Measurements from ENCODE around the gene TRAF1.
"Not testable (repeated sequence)": the region's sequence is repeated elsewhere in the genome, so short reads cannot be mapped to it uniquely, and the experiment has no call there.

Gene TRAF1, protein sequence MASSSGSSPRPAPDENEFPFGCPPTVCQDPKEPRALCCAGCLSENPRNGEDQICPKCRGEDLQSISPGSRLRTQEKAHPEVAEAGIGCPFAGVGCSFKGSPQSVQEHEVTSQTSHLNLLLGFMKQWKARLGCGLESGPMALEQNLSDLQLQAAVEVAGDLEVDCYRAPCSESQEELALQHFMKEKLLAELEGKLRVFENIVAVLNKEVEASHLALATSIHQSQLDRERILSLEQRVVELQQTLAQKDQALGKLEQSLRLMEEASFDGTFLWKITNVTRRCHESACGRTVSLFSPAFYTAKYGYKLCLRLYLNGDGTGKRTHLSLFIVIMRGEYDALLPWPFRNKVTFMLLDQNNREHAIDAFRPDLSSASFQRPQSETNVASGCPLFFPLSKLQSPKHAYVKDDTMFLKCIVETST

DNA sequence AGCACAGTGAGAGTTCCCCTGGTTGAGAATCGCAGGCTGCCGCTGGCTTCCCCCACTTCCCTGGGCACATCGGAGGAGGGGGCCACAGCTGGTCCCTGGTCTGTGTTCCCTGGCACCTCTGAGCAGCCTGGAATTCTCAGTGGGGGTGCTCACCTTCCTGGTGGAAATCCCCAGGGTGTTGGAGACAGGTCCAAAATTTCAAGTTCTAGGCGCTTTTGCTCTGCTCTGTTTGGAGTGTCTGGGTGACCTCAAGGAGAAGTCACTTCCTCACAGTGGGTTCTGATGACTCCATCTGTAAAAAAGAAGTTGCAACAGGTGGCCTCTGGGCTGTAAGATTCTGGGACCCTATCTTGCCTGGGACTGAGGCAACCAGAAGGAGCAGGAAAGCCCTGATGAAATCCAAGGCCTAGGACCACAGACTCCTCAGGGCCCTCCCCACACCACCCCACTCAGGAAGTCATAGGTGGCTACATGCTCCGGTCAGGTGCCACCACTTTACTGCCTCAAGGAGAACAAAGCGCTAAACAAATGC lies at the start of gene TRAF1:
Gene TRAF1, minus strand, starts transcription at position 400 of the 532 bp plus-strand sequence. CDS start 721 bp downstream, outside the sequence.
- peak; percentile 74 for DNase-seq

DNA sequence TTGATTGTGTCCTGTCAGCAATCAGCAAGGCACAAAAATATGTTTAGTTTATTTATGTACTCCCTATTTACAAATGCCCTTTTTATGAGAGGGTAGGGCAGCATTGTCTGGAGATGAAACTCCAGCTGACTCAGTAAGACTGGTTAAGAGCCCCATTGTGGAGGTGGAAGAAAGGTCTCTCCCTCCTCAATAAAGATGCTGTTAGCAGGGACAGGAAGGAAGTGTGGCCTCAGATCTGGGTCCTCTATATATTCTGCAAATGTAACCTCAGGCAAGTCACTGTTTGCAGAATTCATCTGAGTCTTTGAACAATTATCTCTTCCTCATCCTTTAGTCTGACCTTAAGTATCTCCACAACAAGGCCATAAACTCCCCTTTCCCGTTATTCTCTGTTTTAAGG lies 48.3 kb upstream of the TRAF1 start:
- no peak for DNase-seq

DNA sequence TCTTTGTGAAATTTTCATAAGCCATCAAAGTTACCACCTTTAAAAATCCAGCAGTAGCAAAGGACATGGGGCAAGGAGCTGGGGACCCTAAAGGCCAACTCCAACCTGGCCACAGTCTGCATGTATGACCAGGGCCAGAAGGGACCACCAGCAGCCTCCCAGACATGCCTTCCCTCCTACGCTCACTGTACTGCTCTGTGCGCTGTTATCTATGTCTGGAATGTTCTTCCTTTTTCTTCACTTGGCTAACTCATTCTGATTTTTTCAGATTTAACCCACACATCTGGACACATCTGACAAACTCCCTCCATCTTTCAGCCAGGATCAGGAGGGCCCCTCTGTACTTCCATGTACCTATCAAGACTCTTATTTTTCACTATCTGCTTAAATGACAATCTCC lies 47.6 kb upstream of the TRAF1 start:
- no peak for DNase-seq

DNA sequence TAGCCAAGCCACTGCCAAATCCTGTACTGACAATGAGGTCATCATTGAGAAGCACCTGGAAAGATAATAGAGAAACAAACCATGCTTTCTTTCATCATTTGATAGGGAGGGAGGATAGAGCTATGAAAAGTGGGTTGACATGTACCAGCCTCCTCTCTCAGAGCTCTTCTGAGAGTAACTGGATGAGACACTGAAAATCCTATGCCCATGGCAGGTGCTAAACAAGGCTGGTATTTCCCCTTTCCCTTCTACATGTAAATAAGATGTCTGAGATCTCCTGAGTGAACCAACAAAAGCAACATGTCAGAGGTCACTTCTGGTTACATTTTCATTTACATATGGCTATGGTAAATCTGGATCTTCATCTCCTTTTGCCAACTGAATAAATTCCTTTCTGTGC lies 45.3 kb upstream of the TRAF1 start:
- DNase-seq: no peak

DNA sequence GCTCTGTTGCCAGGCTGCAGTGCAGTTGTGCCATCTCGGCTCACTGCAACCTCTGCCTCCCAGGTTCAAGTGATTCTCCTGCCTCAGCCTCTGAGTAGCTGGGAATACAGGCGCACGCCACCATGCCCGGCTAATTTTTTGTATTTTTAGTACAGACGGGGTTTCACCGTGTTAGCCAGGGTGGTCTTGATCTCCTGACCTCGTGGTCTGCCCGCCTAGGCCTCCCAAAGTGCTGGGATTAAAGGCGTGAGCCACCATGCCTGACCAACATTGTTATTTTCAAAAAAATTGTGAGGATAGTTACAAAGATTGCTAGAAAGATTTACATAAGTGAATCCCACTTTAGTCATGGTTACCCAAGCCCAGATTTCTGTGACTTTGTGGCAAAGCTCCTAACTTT lies 44.9 kb upstream of the TRAF1 start:
- DNase-seq: not testable (repeated sequence)

DNA sequence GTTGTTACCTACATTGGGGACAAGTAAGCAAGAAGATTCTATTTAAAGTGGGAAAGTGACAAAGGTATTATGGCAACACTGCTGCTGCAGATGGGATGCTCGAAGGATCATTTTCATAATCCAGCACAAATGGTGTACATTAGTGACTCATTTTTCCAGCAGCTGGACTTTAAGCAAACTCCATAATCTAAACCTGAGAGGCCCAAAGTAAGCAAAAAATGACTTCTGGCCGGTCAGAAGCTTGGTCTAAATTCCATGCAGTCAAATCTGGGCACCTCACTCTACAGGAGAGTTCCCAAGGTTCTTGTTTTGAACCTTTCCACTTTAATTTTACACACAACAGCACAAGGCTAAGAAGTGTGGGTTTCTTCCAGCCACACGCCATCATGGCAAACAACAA lies 43.6 kb upstream of the TRAF1 start:
- no peak for DNase-seq

DNA sequence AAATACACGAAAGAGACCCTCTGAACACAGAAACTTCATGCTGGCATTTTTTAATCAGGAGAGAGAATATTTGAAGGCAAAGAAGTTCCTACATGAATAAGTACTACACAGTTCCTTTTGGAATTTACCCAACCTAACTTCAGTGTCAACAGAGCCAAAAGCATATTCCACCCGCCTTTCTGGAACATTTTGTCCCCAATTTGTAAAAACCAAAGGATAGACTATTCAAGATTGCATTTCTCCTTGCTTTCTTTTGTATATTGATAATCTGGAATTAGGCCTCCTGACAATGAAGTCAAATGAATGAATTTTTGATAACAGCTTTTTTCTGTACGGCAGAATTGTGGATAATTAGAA lies 39.4 kb upstream of the TRAF1 start:
- no peak for DNase-seq

DNA sequence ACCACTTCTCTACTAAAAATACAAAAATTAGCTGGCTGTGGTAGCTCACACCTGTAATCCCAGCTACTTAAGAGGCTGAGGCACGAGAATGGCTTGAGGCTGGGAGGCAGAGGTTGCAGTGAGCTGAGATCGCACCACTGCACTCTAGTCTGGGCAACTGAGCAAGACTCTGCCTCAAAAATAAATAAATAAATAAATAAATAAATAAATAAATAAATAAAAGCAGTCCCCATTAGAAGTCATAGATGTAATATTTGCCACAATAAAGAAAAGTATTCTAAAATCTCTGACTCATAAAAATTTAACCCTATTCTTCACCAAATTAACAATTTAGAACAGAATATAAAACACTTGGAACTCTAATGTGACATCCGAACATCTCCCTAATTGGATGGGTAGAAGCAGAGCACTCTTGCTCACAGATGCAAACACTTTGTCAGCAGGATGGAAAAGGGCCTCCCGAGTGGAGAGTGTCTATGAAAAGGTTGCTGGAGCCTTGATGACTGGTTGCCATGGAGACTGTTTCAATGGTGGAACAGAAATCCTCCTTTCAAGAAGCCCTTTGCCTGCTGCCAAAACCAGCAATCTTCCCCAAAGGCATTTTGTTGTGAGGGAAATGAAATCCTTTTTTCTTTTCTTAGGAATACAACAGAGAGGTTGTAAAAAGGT lies 38.9 kb upstream of the TRAF1 start:
- no peak for DNase-seq

DNA sequence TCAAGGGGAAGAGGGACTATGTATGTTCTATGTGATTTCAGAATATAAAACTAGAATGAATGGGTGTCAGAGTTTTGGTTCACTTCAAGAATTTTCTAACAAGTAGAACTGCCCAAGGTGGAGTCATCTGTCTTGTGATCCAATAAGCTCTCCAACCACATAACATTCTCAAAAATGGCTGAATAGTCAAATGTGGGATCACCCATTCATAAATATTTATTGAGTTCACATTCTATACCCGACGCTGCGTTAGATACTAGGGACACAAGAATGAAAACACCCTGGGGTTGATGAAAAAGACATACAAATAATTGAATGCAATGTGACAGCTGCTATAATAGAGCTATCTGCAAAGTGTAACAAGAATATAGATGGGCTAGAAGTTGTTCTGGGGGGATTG lies 35.3 kb upstream of the TRAF1 start:
- no peak for DNase-seq

DNA sequence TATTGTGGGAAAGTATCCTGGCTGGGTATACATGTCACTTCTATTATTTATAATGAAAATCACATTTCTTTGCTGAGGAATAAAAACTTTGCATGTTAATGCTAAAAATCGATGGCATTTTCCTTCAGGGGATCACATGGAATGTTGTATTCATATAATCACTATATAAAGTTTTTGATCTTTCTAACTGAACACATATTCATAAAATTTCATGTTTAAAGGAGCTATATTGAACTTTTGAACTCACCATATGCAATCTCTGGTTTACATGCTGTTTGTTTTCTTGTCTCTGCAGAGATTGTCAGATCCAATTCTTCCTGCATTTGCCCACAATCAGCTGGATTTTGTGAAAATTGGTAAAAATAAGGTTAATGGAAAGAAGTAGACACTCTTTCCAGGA lies 33.4 kb upstream of the TRAF1 start:
- DNase-seq: no peak

DNA sequence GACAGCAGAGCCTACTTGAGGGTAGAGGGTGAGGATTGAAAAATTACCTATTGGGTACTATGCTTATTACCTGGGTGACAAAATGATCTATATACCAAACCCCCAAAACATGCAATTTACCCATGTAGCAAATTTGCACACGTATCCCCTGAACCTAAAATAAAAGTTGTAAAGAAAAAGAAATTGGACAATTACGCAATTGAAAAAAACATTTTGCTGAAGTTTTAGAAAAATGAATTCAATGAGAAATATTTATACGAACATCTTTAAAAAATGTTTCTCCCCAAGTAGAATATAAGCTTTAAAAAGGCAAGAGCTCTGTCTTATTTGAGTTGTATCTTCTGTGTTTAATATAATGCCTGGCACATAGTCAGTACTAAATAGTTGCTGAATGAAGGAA lies 30.3 kb upstream of the TRAF1 start:
- DNase-seq: no peak

DNA sequence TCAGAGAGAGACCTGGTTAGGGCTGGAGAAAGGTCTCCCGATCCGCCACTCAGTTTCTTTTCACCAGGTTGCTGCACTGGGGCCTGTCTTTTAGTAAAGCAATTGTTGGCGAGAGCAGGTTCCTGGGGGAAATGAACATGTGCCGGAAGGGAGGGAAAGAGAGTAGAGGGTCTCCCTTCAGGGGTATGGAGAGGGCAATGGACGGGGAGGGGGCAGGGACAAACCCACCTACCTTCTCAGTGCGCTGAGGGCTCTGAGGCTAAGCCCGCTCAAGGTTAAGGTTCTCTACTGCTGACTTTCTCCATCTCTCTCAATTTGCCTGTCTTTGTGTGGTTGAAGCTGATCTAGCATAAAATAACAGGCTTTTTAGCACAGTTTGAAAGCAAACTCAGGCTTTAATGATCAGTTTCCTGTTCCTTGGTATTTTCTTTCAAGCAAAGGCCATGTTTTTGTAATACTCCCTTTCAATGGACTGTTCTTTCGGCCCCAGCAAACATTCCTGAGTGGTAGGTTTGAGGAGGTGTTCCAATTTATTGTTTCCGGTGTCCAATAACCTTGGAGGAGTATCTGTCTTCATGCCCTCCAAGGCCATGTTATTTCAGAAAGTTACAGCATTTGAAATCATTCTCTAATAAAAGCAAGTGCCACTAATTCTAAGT lies 25.5 kb upstream of the TRAF1 start:
- DNase-seq: no peak

DNA sequence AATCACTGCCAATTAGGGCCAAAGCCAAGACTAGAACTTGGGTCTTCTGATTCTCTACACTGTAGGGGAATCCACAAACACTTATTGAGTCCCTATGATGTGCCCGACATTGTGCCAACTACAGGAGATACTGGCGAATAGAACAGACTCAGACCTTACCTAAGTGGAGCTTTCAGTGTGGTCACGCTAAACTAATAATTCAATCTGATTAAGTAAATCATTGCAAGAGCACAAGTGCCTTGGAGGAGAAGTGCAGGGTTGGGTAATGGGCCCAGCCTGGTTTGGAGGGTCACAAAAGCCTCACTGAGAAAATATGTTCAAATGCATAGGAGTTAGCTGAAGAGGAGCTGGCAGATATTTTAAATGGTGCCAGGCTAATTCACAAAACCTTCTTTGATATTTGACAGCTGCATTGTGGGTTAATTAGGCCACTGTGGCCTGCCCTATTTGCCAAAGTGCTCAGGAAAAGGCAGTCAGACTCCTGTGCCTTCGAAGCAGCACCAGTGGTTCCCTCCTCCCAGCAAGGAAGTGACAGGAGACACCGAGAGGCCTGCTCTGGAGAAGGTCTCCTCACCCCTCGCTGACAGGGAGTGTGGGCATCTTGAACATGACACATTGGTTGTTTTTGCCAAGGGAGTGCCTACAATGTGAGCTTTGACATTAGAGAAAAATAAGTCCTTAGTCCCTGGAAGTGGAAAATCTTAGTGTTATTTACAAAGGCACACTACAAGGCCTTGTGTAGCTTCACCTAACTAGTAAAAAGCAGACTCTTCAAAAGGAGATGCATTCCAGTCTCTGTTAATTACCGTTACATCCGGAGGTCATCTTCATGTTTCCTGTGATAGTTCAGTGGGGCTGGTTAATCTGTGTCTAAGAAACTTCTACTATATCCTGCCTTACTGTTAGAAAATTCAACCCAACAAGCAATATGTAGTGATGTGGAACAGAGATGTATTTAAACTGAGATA lies 24.1 kb upstream of the TRAF1 start:
- DNase-seq: no peak

DNA sequence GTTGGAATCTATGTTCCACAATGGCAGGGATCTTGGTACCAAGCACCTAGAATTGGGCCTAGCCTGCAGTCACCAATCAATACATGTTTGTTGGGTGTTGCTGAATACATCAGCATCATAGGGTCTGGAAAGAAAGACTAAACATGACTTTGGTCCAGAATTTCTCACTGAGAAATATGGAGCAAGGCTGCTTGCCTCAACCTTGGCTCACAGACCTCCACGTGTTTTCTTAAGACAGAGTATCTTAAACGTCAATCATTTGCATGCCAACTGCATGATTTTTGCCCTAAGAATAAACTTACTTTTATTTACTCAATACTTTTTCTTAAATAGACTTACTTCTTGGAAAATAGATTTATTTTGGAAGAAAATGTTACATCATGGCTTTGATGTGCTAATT lies 22.7 kb upstream of the TRAF1 start:
- no peak for DNase-seq

DNA sequence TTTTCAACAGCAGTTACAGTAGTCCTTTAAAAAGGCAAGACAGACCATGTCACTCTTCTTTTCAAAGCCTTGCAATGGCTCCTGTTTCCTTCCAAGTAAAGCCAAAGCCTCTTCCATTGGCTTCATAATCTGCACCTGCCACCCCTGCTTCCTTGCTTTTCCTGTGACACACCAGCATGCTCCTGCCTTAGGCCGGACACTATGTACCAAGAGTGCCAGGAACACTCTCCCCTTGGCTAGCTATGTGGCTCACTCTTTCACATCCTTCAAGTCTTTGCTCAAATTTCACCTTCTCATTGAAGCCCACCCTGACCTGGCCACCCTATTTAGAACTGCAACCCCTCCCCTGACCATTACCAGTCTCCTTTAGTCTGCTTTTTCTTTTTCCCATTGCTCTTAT lies 22.2 kb upstream of the TRAF1 start:
- DNase-seq: no peak

DNA sequence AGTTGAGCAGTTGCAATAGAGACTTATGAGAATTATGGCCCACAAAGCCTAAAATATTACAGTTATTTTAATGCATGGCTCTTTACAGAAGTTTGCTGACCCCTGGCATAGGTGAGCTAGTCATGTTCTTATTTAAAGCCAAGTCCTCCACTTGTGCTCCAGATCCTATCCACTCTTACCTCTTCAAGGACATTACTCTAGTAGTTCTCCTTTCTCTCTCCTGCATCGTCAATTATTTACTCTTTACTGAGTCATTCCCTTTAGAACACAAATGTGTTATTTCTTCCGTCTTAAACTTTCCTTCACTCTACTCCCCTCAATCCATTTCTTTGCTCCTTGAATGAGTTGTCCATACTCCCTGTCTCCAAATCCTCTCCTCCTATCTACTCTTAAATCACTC lies 20.6 kb upstream of the TRAF1 start:
- no peak for DNase-seq

DNA sequence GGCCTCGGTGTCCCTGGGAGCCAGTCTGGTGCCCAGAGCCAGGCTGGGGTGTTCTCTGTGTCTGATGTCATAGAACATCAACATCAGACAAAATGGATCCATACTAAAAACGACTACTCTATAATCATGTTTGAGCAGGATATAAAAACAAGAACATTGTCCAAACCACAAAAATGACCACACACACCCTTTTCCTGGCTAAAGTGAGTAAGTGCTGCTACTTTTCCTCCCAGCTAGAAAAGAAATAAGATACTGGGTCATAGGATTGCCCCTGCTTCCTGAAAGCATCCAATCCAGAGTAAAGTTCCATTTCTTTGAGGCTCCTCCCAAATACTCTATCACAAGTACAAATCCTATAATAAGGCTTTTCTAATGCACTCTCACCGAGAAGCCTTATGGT lies 19.7 kb upstream of the TRAF1 start:
- DNase-seq: no peak

DNA sequence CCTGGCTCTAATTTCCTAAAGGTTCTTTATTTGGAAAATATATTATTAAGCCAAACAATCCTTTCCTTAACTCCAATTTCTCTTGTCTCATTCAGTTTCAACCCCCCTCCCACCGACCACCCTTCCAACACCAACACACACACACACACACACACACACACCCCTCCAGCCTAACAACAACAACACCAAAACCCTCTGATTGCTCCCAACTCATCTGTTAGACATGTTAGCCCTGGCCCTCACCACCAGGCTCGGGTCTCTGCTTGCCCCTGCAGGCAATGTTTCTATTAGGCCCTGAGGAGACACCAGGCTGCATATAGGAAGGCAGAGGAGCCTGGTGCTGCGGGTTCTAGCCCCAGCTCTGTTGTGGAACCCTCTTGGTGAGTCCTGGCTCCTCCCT lies 18.4 kb upstream of the TRAF1 start:
- DNase-seq: no peak

DNA sequence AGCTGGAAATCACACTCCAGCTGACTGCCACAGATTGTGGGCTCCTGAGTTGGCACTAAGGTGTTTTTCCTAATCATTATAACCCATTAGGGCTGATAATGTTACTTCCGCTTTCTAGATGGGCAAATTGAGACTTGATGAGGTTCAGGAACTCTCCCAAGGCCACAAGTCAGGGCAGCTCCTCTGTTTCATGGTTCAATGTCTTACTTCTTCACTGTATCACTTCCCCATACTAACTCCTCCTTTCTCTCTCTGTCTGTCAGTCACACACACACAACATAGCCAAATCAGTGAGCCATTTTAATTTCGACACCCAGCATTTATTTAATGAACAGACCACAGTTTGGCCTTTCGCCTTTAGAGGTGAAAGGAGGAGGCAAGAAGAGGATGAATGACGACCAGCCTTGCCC lies 17.8 kb upstream of the TRAF1 start:
- DNase-seq: no peak

DNA sequence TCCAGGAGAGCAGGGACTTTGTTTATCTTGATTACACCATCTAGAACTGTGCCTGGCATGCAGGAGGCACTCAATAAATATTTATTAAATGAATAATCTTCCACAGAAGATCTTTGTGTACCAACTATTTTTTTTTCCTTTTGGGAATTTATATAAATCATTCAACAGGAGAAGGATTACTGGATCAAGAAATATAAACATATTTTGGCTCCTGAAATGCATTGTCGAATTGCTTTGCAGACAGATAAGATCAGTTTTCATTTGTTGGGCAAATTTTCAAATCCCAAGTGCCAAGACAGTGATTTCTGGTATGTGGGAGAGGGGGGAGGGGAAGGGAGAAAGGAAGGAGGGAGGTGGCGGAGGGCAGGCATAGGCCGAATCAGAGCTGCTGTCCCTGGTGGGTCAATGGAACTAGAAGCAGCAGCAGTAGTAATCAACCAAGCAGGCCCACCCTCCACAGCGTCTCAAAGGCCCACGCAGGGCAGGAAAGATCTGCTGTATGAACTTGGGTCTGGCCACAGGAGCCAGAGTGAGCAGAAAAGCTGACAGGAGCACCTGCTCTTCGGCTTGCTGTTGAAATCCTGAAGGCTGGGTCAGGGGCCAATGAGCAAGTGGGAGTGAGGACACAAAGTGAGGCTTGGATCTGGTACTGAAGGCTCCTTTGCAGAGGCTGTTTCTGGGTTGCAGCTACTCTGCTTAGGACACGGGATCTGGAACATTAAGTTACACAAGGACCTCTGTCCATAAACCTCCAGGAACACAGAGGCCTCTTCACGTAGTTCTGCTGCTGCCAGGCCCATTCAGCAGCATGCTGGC lies 15.8 kb upstream of the TRAF1 start:
- DNase-seq: no peak

DNA sequence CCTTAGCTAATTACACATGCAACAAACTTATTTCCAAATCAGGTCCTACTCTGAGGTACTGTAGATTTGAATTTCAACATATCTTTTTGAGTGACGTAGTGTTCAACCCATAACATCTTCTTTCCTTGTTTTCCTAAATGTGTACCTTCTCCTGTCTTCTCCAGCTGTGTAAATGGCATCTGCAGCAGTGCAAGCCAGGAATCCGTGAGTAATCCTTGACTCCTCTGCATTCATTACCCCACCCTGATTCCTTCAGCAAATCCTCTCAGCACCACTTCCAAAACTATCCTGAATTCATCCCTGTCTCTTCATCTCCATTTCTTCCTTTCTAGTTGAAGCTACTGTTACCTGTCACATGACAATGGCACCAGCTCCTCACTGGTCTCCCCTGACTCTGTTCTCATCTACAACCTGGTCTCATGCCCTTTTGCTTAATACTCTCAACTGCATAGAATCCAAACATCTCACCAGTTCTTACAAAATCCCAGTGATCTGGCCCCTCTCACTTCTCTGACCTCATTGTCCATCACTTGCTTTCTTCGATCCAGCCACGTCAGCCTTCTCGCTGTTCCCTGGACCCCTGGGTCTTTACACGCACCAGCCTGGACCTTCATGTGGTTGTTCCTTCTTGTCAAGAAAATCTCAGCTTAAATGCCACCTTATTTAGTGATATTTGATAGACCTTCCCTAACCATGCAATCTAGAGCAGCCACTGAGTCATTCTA lies 14.6 kb upstream of the TRAF1 start:
- DNase-seq: no peak

Measured in activated effector memory CD4-positive, alpha-beta T cell treated with anti-CD3 and anti-CD28 coated beads, Interleukin-2, amount 50 U/mL, for 16 hours (primary cell).